ENCODE measurements around the gene SPECC1.

SPECC1 gene

DNA sequence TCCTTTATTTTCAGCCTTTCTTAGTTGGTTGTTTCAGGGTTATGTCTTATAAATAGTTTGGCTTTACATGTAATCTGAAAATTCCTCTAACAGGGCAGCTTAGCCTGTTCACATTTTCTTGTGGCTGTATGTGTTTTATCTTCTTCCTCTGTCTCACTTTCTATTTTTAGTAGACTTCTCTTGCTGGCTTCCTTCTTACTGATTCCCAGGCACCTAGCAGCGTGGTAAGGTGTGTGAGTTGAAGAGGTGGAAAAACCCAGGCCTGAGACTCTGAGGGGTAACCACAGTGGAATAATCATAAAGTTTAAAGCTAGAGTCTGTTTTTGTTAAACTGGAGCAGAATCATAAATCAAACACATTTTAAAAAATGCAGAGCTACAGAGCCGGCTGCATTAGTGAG lies 267.3 kb downstream of the SPECC1 start:
- H3K27me3 ChIP-seq (ENCODE audit: insufficient read depth, low read length), result no peaks in the 10 kb centered on the region
- H3F3A ChIP-seq (ENCODE audit: insufficient read depth, low read length), result no peaks in the 10 kb centered on the region
- H3K79me2 ChIP-seq (ENCODE audit: insufficient read depth, low read length), result no peaks in the 10 kb centered on the region
- no peaks in the 10 kb centered on the region for H3K36me3 ChIP-seq (ENCODE audit: insufficient read depth, low read length)
- no peak overlapping the region for H3K4me3 ChIP-seq (ENCODE audit: low read depth, low read length, poor library complexity, severe bottlenecking)
- H3K27ac ChIP-seq (ENCODE audit: low read depth, low read length, poor library complexity, severe bottlenecking), result no peak overlapping the region
- H3K9me3 ChIP-seq (ENCODE audit: low read length), result no peaks in the 10 kb centered on the region
- H3K9me2 ChIP-seq (ENCODE audit: low read depth, low read length), result no peaks in the 10 kb centered on the region
- no peak overlapping the region for H3K4me2 ChIP-seq (ENCODE audit: low read length)
- no peak overlapping the region for H3K9ac ChIP-seq (ENCODE audit: low read length)
- no peaks in the 10 kb centered on the region for H3K4me1 ChIP-seq (ENCODE audit: insufficient read depth, low read length, severe bottlenecking)
- no peak overlapping the region for H2AFZ ChIP-seq (ENCODE audit: low read length)
- TF ChIP-seq, protein P1, sequence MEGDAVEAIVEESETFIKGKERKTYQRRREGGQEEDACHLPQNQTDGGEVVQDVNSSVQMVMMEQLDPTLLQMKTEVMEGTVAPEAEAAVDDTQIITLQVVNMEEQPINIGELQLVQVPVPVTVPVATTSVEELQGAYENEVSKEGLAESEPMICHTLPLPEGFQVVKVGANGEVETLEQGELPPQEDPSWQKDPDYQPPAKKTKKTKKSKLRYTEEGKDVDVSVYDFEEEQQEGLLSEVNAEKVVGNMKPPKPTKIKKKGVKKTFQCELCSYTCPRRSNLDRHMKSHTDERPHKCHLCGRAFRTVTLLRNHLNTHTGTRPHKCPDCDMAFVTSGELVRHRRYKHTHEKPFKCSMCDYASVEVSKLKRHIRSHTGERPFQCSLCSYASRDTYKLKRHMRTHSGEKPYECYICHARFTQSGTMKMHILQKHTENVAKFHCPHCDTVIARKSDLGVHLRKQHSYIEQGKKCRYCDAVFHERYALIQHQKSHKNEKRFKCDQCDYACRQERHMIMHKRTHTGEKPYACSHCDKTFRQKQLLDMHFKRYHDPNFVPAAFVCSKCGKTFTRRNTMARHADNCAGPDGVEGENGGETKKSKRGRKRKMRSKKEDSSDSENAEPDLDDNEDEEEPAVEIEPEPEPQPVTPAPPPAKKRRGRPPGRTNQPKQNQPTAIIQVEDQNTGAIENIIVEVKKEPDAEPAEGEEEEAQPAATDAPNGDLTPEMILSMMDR (IDR thresholded peaks at IDR 0.05; ENCODE audit: low read length), result no peak
- no peak for TF ChIP-seq EZH2 (IDR thresholded peaks at IDR 0.05; ENCODE audit: borderline replicate concordance, low read length)
- H4K20me1 ChIP-seq (ENCODE audit: insufficient read depth, low read length), result no peaks in the 10 kb centered on the region

DNA sequence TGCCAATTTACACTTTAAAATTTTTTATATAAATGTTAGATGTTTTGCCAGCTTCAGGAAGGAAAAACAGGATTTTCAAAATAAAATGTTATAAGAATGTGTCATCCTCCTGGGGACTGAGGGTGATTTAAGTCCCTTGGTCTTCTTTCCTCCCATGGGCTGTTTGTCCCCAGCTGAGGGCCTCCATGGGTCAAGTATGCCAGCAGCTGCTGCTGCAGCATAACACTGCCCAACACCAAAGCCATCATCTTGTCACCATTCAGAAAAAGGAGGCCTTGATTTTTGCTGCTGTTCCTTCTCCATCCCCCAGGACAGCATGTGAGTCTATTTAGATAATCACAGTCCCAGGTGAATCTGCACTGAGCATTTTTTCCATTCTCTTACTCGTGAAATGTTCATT lies 269.6 kb downstream of the SPECC1 start:
- H3K9ac ChIP-seq (ENCODE audit: low read length), result no peak overlapping the region
- no peaks in the 10 kb centered on the region for H3K4me1 ChIP-seq (ENCODE audit: insufficient read depth, low read length, severe bottlenecking)
- H3K9me2 ChIP-seq (ENCODE audit: low read depth, low read length), result no peaks in the 10 kb centered on the region
- no peak overlapping the region for H3K4me3 ChIP-seq (ENCODE audit: low read depth, low read length, poor library complexity, severe bottlenecking)
- H3K36me3 ChIP-seq (ENCODE audit: insufficient read depth, low read length), result no peaks in the 10 kb centered on the region
- H3K9me3 ChIP-seq (ENCODE audit: low read length), result no peaks in the 10 kb centered on the region
- no peak overlapping the region for H3K27ac ChIP-seq (ENCODE audit: low read depth, low read length, poor library complexity, severe bottlenecking)
- no peak overlapping the region for H2AFZ ChIP-seq (ENCODE audit: low read length)
- H3K79me2 ChIP-seq (ENCODE audit: insufficient read depth, low read length), result no peaks in the 10 kb centered on the region
- H4K20me1 ChIP-seq (ENCODE audit: insufficient read depth, low read length), result no peaks in the 10 kb centered on the region
- TF ChIP-seq, protein P1 (IDR thresholded peaks at IDR 0.05; ENCODE audit: low read length), result no peak
- no peak for TF ChIP-seq EZH2 (IDR thresholded peaks at IDR 0.05; ENCODE audit: borderline replicate concordance, low read length)
- no peaks in the 10 kb centered on the region for H3F3A ChIP-seq (ENCODE audit: insufficient read depth, low read length)
- no peaks in the 10 kb centered on the region for H3K27me3 ChIP-seq (ENCODE audit: insufficient read depth, low read length)
- no peak overlapping the region for H3K4me2 ChIP-seq (ENCODE audit: low read length)

DNA sequence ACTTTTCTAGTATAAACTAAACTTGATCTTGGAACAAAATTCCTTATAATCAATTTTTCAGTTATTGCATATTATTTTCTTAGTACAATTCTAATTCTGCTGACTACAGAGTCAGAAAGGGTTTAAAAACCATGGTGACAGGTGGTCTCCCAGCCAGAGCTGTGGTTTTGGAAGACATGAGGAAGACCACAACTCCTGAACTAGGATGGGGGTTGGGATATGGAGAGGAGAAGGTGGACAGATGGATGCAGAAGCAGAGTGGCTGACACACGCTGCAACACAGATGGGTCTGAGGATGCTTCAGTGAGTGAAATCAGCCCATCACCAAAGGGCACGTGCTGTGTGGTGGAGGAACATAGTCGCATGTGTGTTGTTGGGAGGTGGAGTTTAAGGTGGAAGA lies 270.5 kb downstream of the SPECC1 start:
- H3K79me2 ChIP-seq (ENCODE audit: insufficient read depth, low read length), result no peaks in the 10 kb centered on the region
- no peak overlapping the region for H3K9ac ChIP-seq (ENCODE audit: low read length)
- H3K36me3 ChIP-seq (ENCODE audit: insufficient read depth, low read length), result no peaks in the 10 kb centered on the region
- TF ChIP-seq EZH2 (IDR thresholded peaks at IDR 0.05; ENCODE audit: borderline replicate concordance, low read length), result no peak
- TF ChIP-seq, protein P1 (IDR thresholded peaks at IDR 0.05; ENCODE audit: low read length), result no peak
- no peaks in the 10 kb centered on the region for H3F3A ChIP-seq (ENCODE audit: insufficient read depth, low read length)
- H3K27me3 ChIP-seq (ENCODE audit: insufficient read depth, low read length), result no peaks in the 10 kb centered on the region
- no peaks in the 10 kb centered on the region for H3K9me2 ChIP-seq (ENCODE audit: low read depth, low read length)
- H3K4me2 ChIP-seq (ENCODE audit: low read length), result no peak overlapping the region
- H3K27ac ChIP-seq (ENCODE audit: low read depth, low read length, poor library complexity, severe bottlenecking), result no peak overlapping the region
- H2AFZ ChIP-seq (ENCODE audit: low read length), result no peak overlapping the region
- no peaks in the 10 kb centered on the region for H3K9me3 ChIP-seq (ENCODE audit: low read length)
- H4K20me1 ChIP-seq (ENCODE audit: insufficient read depth, low read length), result no peaks in the 10 kb centered on the region
- no peaks in the 10 kb centered on the region for H3K4me1 ChIP-seq (ENCODE audit: insufficient read depth, low read length, severe bottlenecking)
- no peak overlapping the region for H3K4me3 ChIP-seq (ENCODE audit: low read depth, low read length, poor library complexity, severe bottlenecking)

Measured in OCI-LY1 (cell line).